Panc1 (cell line): ENCODE results near the gene PIAS3. TPM values are rescaled to one million over a fixed set of nuclear protein-coding genes. Genes with fewer than 3 reads are reported as not detected.
"Not testable (repeated sequence)": the region's sequence is repeated elsewhere in the genome, so short reads cannot be mapped to it uniquely, and the experiment has no call there.

Source experiments
- ATAC-seq: fragments of 200-7000 bp; cut with Tn5 transposase; 2 replicates; pipeline ENCODE4 v1.9.1; 2020; ENCODE audit warnings: mild to moderate bottlenecking, moderate library complexity
- BruUV-seq: library from RNA; stranded (reverse); fragments of 400-500 nt; replicated peaks from 2 replicates; lab custom pipeline; 2021; lab: Mats Ljungman, UMichigan
- CTCF ChIA-PET: fragments of 300-600 bp; sonication (Branson Sonifier 250); formaldehyde crosslinking; loops from one replicate; lab custom pipeline; 2022; ENCODE audit warnings: antibody characterized with exemption; lab: Charles Lee
- POLR2A ChIA-PET: fragments of 300-600 bp; sonication (Branson Sonifier 250); formaldehyde crosslinking; loops from one replicate; lab custom pipeline; 2022; ENCODE audit warnings: antibody characterized with exemption; lab: Charles Lee
- DNase-seq: peaks from one replicate; pipeline ENCODE4 v3.0.0-alpha.2; 2010; ENCODE audit warnings: low read depth, low spot score
- H3K27ac ChIP-seq: 2 replicates; pipeline ENCODE4 v1.5.1; 2011; ENCODE audit warnings: mild to moderate bottlenecking, low read length, inconsistent platforms
- H3K27me3 ChIP-seq: fragments of 200-500 bp; sonication (Bioruptor generic); 2 replicates; pipeline ENCODE4 v1.6.0; 2014; ENCODE audit warnings: low read length, inconsistent platforms; ENCODE audit not compliant: control insufficient read depth, insufficient read depth
- H3K36me3 ChIP-seq: fragments of 200-500 bp; sonication (Bioruptor generic); 2 replicates; pipeline ENCODE4 v1.5.1; 2014; ENCODE audit warnings: inconsistent platforms, mild to moderate bottlenecking, low read length, moderate library complexity; ENCODE audit not compliant: control insufficient read depth, insufficient read depth
- H3K4me1 ChIP-seq: 2 replicates; pipeline ENCODE4 v1.5.1; 2011; ENCODE audit warnings: inconsistent platforms, mild to moderate bottlenecking, low read length, moderate library complexity; ENCODE audit not compliant: control insufficient read depth, insufficient read depth
- H3K4me3 ChIP-seq, 2 experiments: 2 replicates each; pipeline ENCODE4 v1.5.1; 2011 to 2012; ENCODE audit warnings: low read depth in 2 of 2, low read length in 2 of 2, mild to moderate bottlenecking in 2 of 2, inconsistent platforms in 1 of 2, moderate library complexity in 1 of 2
- H3K9me3 ChIP-seq: fragments of 200-500 bp; sonication (Bioruptor generic); 2 replicates; pipeline ENCODE4 v1.5.1; 2014; ENCODE audit warnings: low read depth, mild to moderate bottlenecking, inconsistent platforms, low read length, moderate library complexity; ENCODE audit not compliant: control insufficient read depth, insufficient read depth
- POLR2AphosphoS5 ChIP-seq: IDR thresholded peaks from 2 replicates; pipeline ENCODE4 v1.6.1; 2012; ENCODE audit warnings: mild to moderate bottlenecking, low read depth, low read length, moderate library complexity
- SIN3A ChIP-seq: IDR thresholded peaks from 2 replicates; pipeline ENCODE4 v1.6.1; 2012; ENCODE audit warnings: low read depth, mild to moderate bottlenecking, low read length, moderate library complexity, borderline replicate concordance; ENCODE audit not compliant: insufficient read depth
- TCF7L2 ChIP-seq: IDR thresholded peaks from 2 replicates; pipeline ENCODE4 v1.6.1; 2011; ENCODE audit warnings: mild to moderate bottlenecking, low read depth, low read length, inconsistent platforms
- in situ Hi-C: cut with HindIII; loops from 2 replicates; pipeline ENCODE4 v1.10.0; 2016; ENCODE audit warnings: low sequenced_read_pairs, low pct_unique_long_range_greater_than_20kb
- intact Hi-C: fragments of 100-400 bp; cut with micrococcal nuclease; formaldehyde crosslinking; loops from one replicate; pipeline ENCODE4 v1.10.0; 2022; ENCODE audit not compliant: unreplicated experiment
- total RNA-seq: library from RNA; stranded (reverse); gene quantifications from one replicate; pipeline ENCODE4 v1.2.1, GENCODE V29; 2021; ENCODE audit not compliant: unreplicated experiment
- TF ChIP-seq, protein P1 (sequence below), 2 experiments: IDR thresholded peaks; 2 replicates each; pipeline ENCODE4 v1.6.1; 2011 to 2012; ENCODE audit warnings: low read depth in 2 of 2, control low read depth in 1 of 2, low read length in 1 of 2, mild to moderate bottlenecking in 1 of 2, moderate library complexity in 1 of 2; ENCODE audit not compliant: insufficient read depth in 1 of 2
- TF ChIP-seq, protein P2 (sequence below): fragments of 450-650 bp; IDR thresholded peaks from 2 replicates; pipeline ENCODE4 v1.5.1; 2017; ENCODE audit warnings: mild to moderate bottlenecking

Gene PIAS3
- total RNA-seq, 1 experiment from 2014 or later, result 68.1 TPM

DNA sequence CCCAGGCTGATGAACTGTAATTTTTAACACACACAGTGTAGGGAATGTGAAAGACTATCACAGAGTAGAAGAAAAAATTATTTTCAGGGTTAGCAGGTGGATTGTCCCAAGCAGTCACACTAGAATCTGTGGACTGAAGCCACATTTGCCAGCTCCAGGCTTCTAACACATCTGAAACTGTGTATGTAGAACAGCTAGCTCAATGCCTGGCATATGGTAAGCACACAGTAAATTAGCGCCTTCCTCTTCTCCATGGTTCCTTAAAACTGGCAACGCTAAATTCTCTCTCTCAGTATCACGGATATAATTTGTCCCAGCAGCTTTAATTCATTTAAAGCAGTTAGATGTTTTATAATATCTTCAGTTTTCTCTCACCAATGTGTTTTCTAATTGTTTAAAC, 15.8 kb downstream of the PIAS3 start:
- ATAC-seq, result no peak
- BruUV-seq, result no TSS peak
- ChIA-PET POLR2A (no interaction called here), CTCF (no interaction called here)
- no peaks in the 10 kb centered on the region for H3K9me3 ChIP-seq
- in situ Hi-C loops, result no loop called here
- TF ChIP-seq TCF7L2, result no peak
- TF ChIP-seq, protein P1, sequence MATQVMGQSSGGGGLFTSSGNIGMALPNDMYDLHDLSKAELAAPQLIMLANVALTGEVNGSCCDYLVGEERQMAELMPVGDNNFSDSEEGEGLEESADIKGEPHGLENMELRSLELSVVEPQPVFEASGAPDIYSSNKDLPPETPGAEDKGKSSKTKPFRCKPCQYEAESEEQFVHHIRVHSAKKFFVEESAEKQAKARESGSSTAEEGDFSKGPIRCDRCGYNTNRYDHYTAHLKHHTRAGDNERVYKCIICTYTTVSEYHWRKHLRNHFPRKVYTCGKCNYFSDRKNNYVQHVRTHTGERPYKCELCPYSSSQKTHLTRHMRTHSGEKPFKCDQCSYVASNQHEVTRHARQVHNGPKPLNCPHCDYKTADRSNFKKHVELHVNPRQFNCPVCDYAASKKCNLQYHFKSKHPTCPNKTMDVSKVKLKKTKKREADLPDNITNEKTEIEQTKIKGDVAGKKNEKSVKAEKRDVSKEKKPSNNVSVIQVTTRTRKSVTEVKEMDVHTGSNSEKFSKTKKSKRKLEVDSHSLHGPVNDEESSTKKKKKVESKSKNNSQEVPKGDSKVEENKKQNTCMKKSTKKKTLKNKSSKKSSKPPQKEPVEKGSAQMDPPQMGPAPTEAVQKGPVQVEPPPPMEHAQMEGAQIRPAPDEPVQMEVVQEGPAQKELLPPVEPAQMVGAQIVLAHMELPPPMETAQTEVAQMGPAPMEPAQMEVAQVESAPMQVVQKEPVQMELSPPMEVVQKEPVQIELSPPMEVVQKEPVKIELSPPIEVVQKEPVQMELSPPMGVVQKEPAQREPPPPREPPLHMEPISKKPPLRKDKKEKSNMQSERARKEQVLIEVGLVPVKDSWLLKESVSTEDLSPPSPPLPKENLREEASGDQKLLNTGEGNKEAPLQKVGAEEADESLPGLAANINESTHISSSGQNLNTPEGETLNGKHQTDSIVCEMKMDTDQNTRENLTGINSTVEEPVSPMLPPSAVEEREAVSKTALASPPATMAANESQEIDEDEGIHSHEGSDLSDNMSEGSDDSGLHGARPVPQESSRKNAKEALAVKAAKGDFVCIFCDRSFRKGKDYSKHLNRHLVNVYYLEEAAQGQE (IDR thresholded peaks at IDR 0.05; ENCODE audit: insufficient read depth in 1 of 2, low read depth in 2 of 2, low read length in 1 of 2), result no peak
- no peak for DNase-seq
- no peak overlapping the region for H3K27ac ChIP-seq
- 0 out of 2 replicates have a peak, but pooled peaks cover 4% of the 10 kb centered on the region for H3K4me1 ChIP-seq
- no peaks in the 10 kb centered on the region for H3K27me3 ChIP-seq
- intact Hi-C loops, result no loop called here
- peaks cover 23% of the 10 kb centered on the region for H3K36me3 ChIP-seq
- no peak overlapping the region for H3K4me3 ChIP-seq

DNA sequence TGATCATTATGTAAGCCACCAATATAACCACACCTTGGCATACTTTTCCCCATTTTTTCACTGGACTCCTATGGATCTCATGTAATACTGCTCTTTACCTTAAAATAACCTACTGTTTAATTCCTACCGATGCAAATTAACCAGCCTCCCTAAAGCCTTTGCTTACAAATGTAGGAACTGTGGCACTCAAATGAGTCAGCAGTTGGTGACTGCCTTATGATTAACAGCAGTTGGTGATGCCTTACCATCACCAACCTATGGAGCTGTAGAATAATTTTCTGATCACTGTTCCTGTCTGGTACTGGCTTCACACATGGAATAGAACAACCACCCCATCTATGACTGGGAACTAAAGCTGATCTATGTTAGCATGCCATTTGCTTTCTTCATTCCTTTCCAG, 21.2 kb downstream of the PIAS3 start:
- no peaks in the 10 kb centered on the region for H3K9me3 ChIP-seq
- CTCF ChIA-PET, result no interaction called here
- no peaks in the 10 kb centered on the region for H3K4me1 ChIP-seq
- no peaks in the 10 kb centered on the region for H3K27me3 ChIP-seq
- peaks cover 42% of the 10 kb centered on the region for H3K36me3 ChIP-seq
- ATAC-seq (no peak), DNase-seq (no peak)
- no peak overlapping the region for H3K27ac ChIP-seq
- TF ChIP-seq POLR2AphosphoS5, result no peak
- TF ChIP-seq, protein P2, sequence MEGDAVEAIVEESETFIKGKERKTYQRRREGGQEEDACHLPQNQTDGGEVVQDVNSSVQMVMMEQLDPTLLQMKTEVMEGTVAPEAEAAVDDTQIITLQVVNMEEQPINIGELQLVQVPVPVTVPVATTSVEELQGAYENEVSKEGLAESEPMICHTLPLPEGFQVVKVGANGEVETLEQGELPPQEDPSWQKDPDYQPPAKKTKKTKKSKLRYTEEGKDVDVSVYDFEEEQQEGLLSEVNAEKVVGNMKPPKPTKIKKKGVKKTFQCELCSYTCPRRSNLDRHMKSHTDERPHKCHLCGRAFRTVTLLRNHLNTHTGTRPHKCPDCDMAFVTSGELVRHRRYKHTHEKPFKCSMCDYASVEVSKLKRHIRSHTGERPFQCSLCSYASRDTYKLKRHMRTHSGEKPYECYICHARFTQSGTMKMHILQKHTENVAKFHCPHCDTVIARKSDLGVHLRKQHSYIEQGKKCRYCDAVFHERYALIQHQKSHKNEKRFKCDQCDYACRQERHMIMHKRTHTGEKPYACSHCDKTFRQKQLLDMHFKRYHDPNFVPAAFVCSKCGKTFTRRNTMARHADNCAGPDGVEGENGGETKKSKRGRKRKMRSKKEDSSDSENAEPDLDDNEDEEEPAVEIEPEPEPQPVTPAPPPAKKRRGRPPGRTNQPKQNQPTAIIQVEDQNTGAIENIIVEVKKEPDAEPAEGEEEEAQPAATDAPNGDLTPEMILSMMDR, result no peak
- no peak for TF ChIP-seq TCF7L2
- TF ChIP-seq, protein P1 (IDR thresholded peaks at IDR 0.05; ENCODE audit: insufficient read depth in 1 of 2, low read depth in 2 of 2, low read length in 1 of 2), result no peak
- TF ChIP-seq SIN3A, result no peak
- in situ Hi-C loops, result no loop called here
- intact Hi-C loops, result no loop called here
- POLR2A ChIA-PET, result no interaction called here
- H3K4me3 ChIP-seq, result no peak overlapping the region
- no TSS peak for BruUV-seq

DNA sequence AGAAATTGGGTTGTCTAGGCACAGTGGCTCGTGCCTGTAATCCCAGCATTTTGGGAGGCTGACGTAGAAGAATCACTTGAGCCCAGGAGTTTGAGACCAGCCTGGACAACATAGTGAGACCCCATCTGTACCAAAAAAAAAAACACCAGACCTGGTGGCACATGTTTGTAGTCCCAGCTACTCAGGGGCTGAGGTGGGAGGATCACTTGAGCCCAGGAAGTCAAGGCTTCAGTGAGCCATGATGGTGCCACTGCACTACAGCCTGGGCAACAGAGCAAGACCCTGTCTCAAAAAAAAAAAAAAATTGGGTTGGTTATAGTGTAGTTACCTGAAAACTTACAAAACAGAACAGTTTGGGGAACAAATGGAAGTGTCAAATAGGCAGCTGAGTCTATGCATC, 28.1 kb downstream of the PIAS3 start:
- H3K27ac ChIP-seq, CTCF ChIA-PET, in situ Hi-C loops, H3K9me3 ChIP-seq, intact Hi-C loops, BruUV-seq, ATAC-seq, H3K27me3 ChIP-seq, H3K4me1 ChIP-seq, H3K4me3 ChIP-seq, POLR2A ChIA-PET, DNase-seq: not testable (repeated sequence)
- H3K36me3 ChIP-seq, result peaks cover 24% of the 10 kb centered on the region
